ENCODE data around the gene GSN.

DNA sequence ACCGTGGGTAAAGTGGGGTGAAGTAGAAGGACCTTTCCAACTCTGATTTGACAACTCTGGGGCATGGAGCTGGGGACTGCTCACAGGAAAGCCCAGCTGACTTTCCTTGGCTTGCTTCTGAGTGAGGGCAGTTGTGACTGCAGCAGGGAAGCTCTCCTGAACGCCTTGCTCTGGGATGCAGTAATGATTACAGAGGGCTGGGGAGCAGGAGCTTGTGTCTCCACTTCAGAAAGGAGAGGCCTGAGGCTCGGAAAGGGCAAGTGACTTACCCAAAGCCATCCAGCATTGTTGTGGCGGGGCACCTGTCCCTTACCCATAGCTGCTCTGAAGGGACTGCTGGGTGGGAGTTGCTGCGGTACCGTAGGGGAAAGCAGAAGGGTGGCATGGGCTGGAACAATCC lies 41.2 kb downstream of the GSN start:
- TF ChIP-seq KDM5A (IDR thresholded peaks at IDR 0.05; ENCODE audit: low read length) = no peak
- no peak for TF ChIP-seq ZNF274 (IDR thresholded peaks at IDR 0.05; ENCODE audit: borderline replicate concordance, extremely low read depth, low read length)
- TF ChIP-seq PHF8 (conservative IDR thresholded peaks at IDR 0.05; ENCODE audit: low read depth, low read length) = no peak
- TF ChIP-seq, protein P1, sequence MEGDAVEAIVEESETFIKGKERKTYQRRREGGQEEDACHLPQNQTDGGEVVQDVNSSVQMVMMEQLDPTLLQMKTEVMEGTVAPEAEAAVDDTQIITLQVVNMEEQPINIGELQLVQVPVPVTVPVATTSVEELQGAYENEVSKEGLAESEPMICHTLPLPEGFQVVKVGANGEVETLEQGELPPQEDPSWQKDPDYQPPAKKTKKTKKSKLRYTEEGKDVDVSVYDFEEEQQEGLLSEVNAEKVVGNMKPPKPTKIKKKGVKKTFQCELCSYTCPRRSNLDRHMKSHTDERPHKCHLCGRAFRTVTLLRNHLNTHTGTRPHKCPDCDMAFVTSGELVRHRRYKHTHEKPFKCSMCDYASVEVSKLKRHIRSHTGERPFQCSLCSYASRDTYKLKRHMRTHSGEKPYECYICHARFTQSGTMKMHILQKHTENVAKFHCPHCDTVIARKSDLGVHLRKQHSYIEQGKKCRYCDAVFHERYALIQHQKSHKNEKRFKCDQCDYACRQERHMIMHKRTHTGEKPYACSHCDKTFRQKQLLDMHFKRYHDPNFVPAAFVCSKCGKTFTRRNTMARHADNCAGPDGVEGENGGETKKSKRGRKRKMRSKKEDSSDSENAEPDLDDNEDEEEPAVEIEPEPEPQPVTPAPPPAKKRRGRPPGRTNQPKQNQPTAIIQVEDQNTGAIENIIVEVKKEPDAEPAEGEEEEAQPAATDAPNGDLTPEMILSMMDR (IDR thresholded peaks at IDR 0.05; ENCODE audit: control extremely low read depth in 1 of 3, insufficient read depth in 1 of 3, low read depth in 1 of 3, low read length in 3 of 3) = no peak
- TF ChIP-seq SIN3A (conservative IDR thresholded peaks at IDR 0.05 in 1 of 2, IDR thresholded peaks at IDR 0.05 in 1 of 2; ENCODE audit: low read depth in 1 of 2, low read length in 2 of 2) = no peak
- TF ChIP-seq, protein P2, sequence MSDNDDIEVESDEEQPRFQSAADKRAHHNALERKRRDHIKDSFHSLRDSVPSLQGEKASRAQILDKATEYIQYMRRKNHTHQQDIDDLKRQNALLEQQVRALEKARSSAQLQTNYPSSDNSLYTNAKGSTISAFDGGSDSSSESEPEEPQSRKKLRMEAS (IDR thresholded peaks at IDR 0.05) = no peak
- no peak for TF ChIP-seq EGR1 (IDR thresholded peaks at IDR 0.05; ENCODE audit: borderline replicate concordance, low read depth, low read length)
- no peak for TF ChIP-seq RXRA (IDR thresholded peaks at IDR 0.05; ENCODE audit: insufficient read depth, low read depth, low read length)
- no peak for TF ChIP-seq POLR2AphosphoS5 (IDR thresholded peaks at IDR 0.05; ENCODE audit: low read depth, low read length)
- no peak for TF ChIP-seq HDAC2 (IDR thresholded peaks at IDR 0.05; ENCODE audit: borderline replicate concordance in 1 of 2, low read depth in 2 of 2, low read length in 2 of 2)
- no peak for TF ChIP-seq BRCA1 (IDR thresholded peaks at IDR 0.05; ENCODE audit: low read depth, low read length)
- TF ChIP-seq TCF12 (IDR thresholded peaks at IDR 0.05; ENCODE audit: low read depth, low read length) = no peak
- TF ChIP-seq SP2 (IDR thresholded peaks at IDR 0.05; ENCODE audit: low read length) = no peak
- no peak for TF ChIP-seq EZH2 (IDR thresholded peaks at IDR 0.05; ENCODE audit: low read depth, low read length, severe bottlenecking)

Measured in H1 (cell line).